Skin epidermis (tissue), 12 donors: ENCODE data around the gene PCBD1.

Experiments
- H3K27ac ChIP-seq, 21 experiments: fragments of 200-600 bp; sonication (generic) in 11 of 21; one replicate each; pipeline ENCODE4 v1.5.0; 2020; ENCODE audit warnings: mild to moderate bottlenecking in 3 of 21, inconsistent platforms in 2 of 21, moderate library complexity in 2 of 21
- H3K4me3 ChIP-seq, 7 experiments: fragments of 200-600 bp; sonication (generic) in 2 of 7; one replicate each; pipeline ENCODE4 v1.5.0; 2020; ENCODE audit warnings: inconsistent platforms in 2 of 7, mild to moderate bottlenecking in 2 of 7, moderate library complexity in 1 of 7

Gene PCBD1

GRCh38 chr10:70843776-70844489, 44.4 kb downstream of the PCBD1 start:
- H3K4me3 ChIP-seq, result no peak overlapping the region
- no peak overlapping the region for H3K27ac ChIP-seq

GRCh38 chr10:70843333-70843732, 45.0 kb downstream of the PCBD1 start:
- Histone ChIP-seq H3K4me3 (no peak overlapping the region), H3K27ac (no peak overlapping the region)

- Histone ChIP-seq H3K4me3 (no peak overlapping the region), H3K27ac (no peak overlapping the region)
These were observed 47.5 kb downstream of the PCBD1 start for GRCh38 chr10:70840836-70841235.

GRCh38 chr10:70838270-70838805, 50.0 kb downstream of the PCBD1 start:
- Histone ChIP-seq H3K27ac (no peak overlapping the region), H3K4me3 (no peak overlapping the region)

- Histone ChIP-seq H3K4me3 (no peak overlapping the region), H3K27ac (no peak overlapping the region)
These were observed 50.7 kb downstream of the PCBD1 start for GRCh38 chr10:70837660-70838059.

GRCh38 chr10:70836319-70836718, 52.0 kb downstream of the PCBD1 start:
- Histone ChIP-seq H3K27ac (peak overlapping the region in 3 of 21 experiments; percentile 5 to 37 (median 9)), H3K4me3 (no peak overlapping the region)

GRCh38 chr10:70834441-70835151, 53.8 kb downstream of the PCBD1 start:
- H3K27ac ChIP-seq, result peak overlapping the region in 5 of 21 experiments; percentile 37 to 67 (median 63)
- no peak overlapping the region for H3K4me3 ChIP-seq

- Histone ChIP-seq H3K27ac (peak overlapping the region in 7 of 21 experiments; percentile 4 to 67 (median 57)), H3K4me3 (no peak overlapping the region)
These were observed 54.3 kb downstream of the PCBD1 start for GRCh38 chr10:70834021-70834420.

- H3K27ac ChIP-seq, result peak overlapping the region in 9 of 21 experiments; percentile 4 to 67 (median 40)
- no peak overlapping the region for H3K4me3 ChIP-seq
These were observed 54.8 kb downstream of the PCBD1 start for GRCh38 chr10:70833601-70834000.
